Fibroblast of lung (primary cell): ENCODE measurements around the gene EBF4. TPM values are rescaled to one million over a fixed set of nuclear protein-coding genes. Genes with fewer than 3 reads are reported as not detected.

Experiments used
- DNase-seq, 2 donors: peaks; one replicate each; pipeline versions ENCODE4 v3.0.0 to v3.0.0-alpha.2; 2010; ENCODE audit warnings: low read depth in 2 of 2
- H2AFZ ChIP-seq: 2 replicates; pipeline ENCODE4 v1.5.1; 2012; ENCODE audit warnings: low read length, control low read depth, inconsistent platforms
- H3K27ac ChIP-seq: 2 replicates; pipeline ENCODE4 v1.5.1; 2011; ENCODE audit warnings: low read length, control low read depth; ENCODE audit not compliant: insufficient read depth
- H3K27me3 ChIP-seq: 2 replicates; pipeline ENCODE4 v1.5.1; 2011; ENCODE audit warnings: mild to moderate bottlenecking, low read length; ENCODE audit not compliant: control insufficient read depth, insufficient read depth
- H3K36me3 ChIP-seq: 2 replicates; pipeline ENCODE4 v1.5.1; 2011; ENCODE audit warnings: low read length; ENCODE audit not compliant: control insufficient read depth, insufficient read depth
- H3K4me1 ChIP-seq: 2 replicates; pipeline ENCODE4 v1.5.1; 2011; ENCODE audit warnings: low read length; ENCODE audit not compliant: control insufficient read depth, insufficient read depth; ENCODE audit errors: extremely low read depth
- H3K4me2 ChIP-seq: 2 replicates; pipeline ENCODE4 v1.5.1; 2011; ENCODE audit warnings: low read length, control low read depth; ENCODE audit not compliant: insufficient read depth; ENCODE audit errors: extremely low read depth
- H3K4me3 ChIP-seq, 4 experiments: fragments of 200-600 bp in 1 of 4; sonication (generic) in 1 of 4; replicated peaks in 1 of 4; 2 replicates each; pipeline ENCODE4 v1.5.1; 2011 to 2016; ENCODE audit warnings: low read length in 4 of 4, low read depth in 3 of 4, mild to moderate bottlenecking in 3 of 4, control low read depth in 2 of 4, inconsistent platforms in 1 of 4, mixed read lengths in 1 of 4; ENCODE audit not compliant: insufficient read depth in 1 of 4; ENCODE audit errors: control extremely low read depth in 1 of 4
- H3K79me2 ChIP-seq: 2 replicates; pipeline ENCODE4 v1.5.1; 2012; ENCODE audit warnings: mild to moderate bottlenecking, low read length, inconsistent platforms; ENCODE audit not compliant: control insufficient read depth, insufficient read depth
- H3K9ac ChIP-seq: 2 replicates; pipeline ENCODE4 v1.5.1; 2011; ENCODE audit warnings: mild to moderate bottlenecking, low read length, control low read depth; ENCODE audit not compliant: insufficient read depth
- H3K9me3 ChIP-seq: 2 replicates; pipeline ENCODE4 v1.5.1; 2012; ENCODE audit warnings: low read depth, low read length; ENCODE audit not compliant: control insufficient read depth, insufficient read depth
- H4K20me1 ChIP-seq: 2 replicates; pipeline ENCODE4 v1.5.1; 2011; ENCODE audit warnings: low read length; ENCODE audit not compliant: control insufficient read depth, insufficient read depth; ENCODE audit errors: extremely low read depth
- CTCF ChIP-seq, 2 donors: IDR thresholded peaks in 1 of 2; conservative IDR thresholded peaks in 1 of 2; 1 replicate in 1 of 2; 2 replicates in 1 of 2; pipeline ENCODE4 v1.5.1; 2011 to 2012; ENCODE audit warnings: low read length in 2 of 2, control low read depth in 1 of 2, inconsistent platforms in 1 of 2, low read depth in 1 of 2, mild to moderate bottlenecking in 1 of 2
- EZH2 ChIP-seq: IDR thresholded peaks from 2 replicates; pipeline ENCODE4 v1.5.1; 2012; ENCODE audit warnings: low read length, control low read depth, mild to moderate bottlenecking; ENCODE audit errors: missing control alignments
- polyA plus RNA-seq, 2 donors: library from polyadenylated mRNA; depleted of rRNA in 1 of 2; stranded (reverse) in 1 of 2; unstranded in 1 of 2; fragments of >200 nt; gene quantifications; 2 replicates each; pipeline ENCODE4 v1.2.1, GENCODE V29; 2011 to 2012; ENCODE audit warnings: missing spikeins in 1 of 2
- total RNA-seq: library from RNA; depleted of rRNA; stranded (reverse); fragments of >200 nt; gene quantifications from 2 replicates; pipeline ENCODE4 v1.2.1, GENCODE V29; 2014

Gene EBF4
- total and polyA plus RNA-seq, 2 donors (not counting 1 experiment from before 2014, with no cell fraction given) = 0.35 to 0.99 TPM

- H3K9ac ChIP-seq = no peak overlapping the region
- H3K27ac ChIP-seq = no peak overlapping the region
- no peaks in the 10 kb centered on the region for H4K20me1 ChIP-seq
- H3K79me2 ChIP-seq = no peaks in the 10 kb centered on the region
- no peak for TF ChIP-seq EZH2
- no peak for TF ChIP-seq CTCF (conservative IDR thresholded peaks at IDR 0.05 in 1 of 2, IDR thresholded peaks at IDR 0.05 in 1 of 2; ENCODE audit: low read depth in 1 of 2, low read length in 2 of 2)
- H2AFZ ChIP-seq = no peak overlapping the region
- no peak overlapping the region for H3K4me2 ChIP-seq
- no peaks in the 10 kb centered on the region for H3K4me1 ChIP-seq
- H3K36me3 ChIP-seq = no peaks in the 10 kb centered on the region
- peaks cover 9% of the 10 kb centered on the region for H3K27me3 ChIP-seq
- no peaks in the 10 kb centered on the region for H3K9me3 ChIP-seq
- no peak for DNase-seq
- H3K4me3 ChIP-seq = no peak overlapping the region
These were observed 53.5 kb downstream of the EBF4 start for GRCh38 chr20:2745936-2746635.

- no peaks in the 10 kb centered on the region for H3K79me2 ChIP-seq
- H3K9ac ChIP-seq = no peak overlapping the region
- no peaks in the 10 kb centered on the region for H4K20me1 ChIP-seq
- H3K9me3 ChIP-seq = no peaks in the 10 kb centered on the region
- no peaks in the 10 kb centered on the region for H3K4me1 ChIP-seq
- H3K27me3 ChIP-seq = peaks cover 9% of the 10 kb centered on the region
- no peak for DNase-seq
- no peak overlapping the region for H2AFZ ChIP-seq
- no peak overlapping the region for H3K4me2 ChIP-seq
- H3K36me3 ChIP-seq = no peaks in the 10 kb centered on the region
- H3K4me3 ChIP-seq = no peak overlapping the region
- no peak overlapping the region for H3K27ac ChIP-seq
- TF ChIP-seq EZH2 = no peak
- no peak for TF ChIP-seq CTCF (conservative IDR thresholded peaks at IDR 0.05 in 1 of 2, IDR thresholded peaks at IDR 0.05 in 1 of 2; ENCODE audit: low read depth in 1 of 2, low read length in 2 of 2)
These were observed 54.2 kb downstream of the EBF4 start for GRCh38 chr20:2746636-2747265.

- TF ChIP-seq CTCF (conservative IDR thresholded peaks at IDR 0.05 in 1 of 2, IDR thresholded peaks at IDR 0.05 in 1 of 2; ENCODE audit: low read depth in 1 of 2, low read length in 2 of 2) (no peak), EZH2 (no peak)
- Histone ChIP-seq H3K79me2 (no peaks in the 10 kb centered on the region), H3K27me3 (peaks cover 12% of the 10 kb centered on the region), H3K4me3 (no peak overlapping the region), H3K4me1 (peaks cover 3% of the 10 kb centered on the region), H3K9me3 (no peaks in the 10 kb centered on the region), H4K20me1 (no peaks in the 10 kb centered on the region), H3K36me3 (no peaks in the 10 kb centered on the region), H3K4me2 (no peak overlapping the region), H3K9ac (no peak overlapping the region), H3K27ac (no peak overlapping the region), H2AFZ (no peak overlapping the region)
- no peak for DNase-seq
These were observed 55.2 kb downstream of the EBF4 start for GRCh38 chr20:2747676-2748235.
